HL-60 (cell line): ENCODE data around the gene TTN.

Source experiments
- CTCF ChIP-seq: IDR thresholded peaks from one replicate; pipeline ENCODE4 v1.5.1; 2011; ENCODE audit warnings: low read length, control low read depth, inconsistent platforms; ENCODE audit not compliant: insufficient read depth
- REST ChIP-seq: IDR thresholded peaks from 2 replicates; pipeline ENCODE4 v1.6.1; 2012; ENCODE audit warnings: low read depth; ENCODE audit not compliant: insufficient replicate concordance

GRCh38 chr2:178480227-178481181 is 326.7 kb downstream of the TTN start, which contains the start of gene PLEKHA3:
- TF ChIP-seq CTCF (no peak), REST (no peak)
